Measurements from ENCODE around the gene TRIM2.

- TF ChIP-seq CTCF (conservative IDR thresholded peaks at IDR 0.05; ENCODE audit: low read length) (no peak), EZH2phosphoT487 (IDR thresholded peaks at IDR 0.05; ENCODE audit: borderline replicate concordance, low read depth, low read length) (no peak)
Observed at GRCh38 chr4:153247116-153247490, 42.9 kb downstream of the TRIM2 start.
